HCT116 (cell line): ENCODE data around the gene COL16A1.

Experiments
- CEBPB ChIP-seq: IDR thresholded peaks from 2 replicates; pipeline ENCODE4 v1.6.1; 2012; ENCODE audit warnings: low read depth
- CTCF ChIP-seq, 3 experiments: fragments of 200-600 bp in 1 of 3; sonication (generic) in 1 of 3; IDR thresholded peaks in 2 of 3; conservative IDR thresholded peaks in 1 of 3; 2 replicates each; pipeline ENCODE4 v1.5.1; 2012 to 2017; ENCODE audit warnings: low read depth in 2 of 3, low read length in 2 of 3, antibody characterized with exemption in 1 of 3, borderline replicate concordance in 1 of 3, control low read depth in 1 of 3, mild to moderate bottlenecking in 1 of 3, mixed read lengths in 1 of 3, mixed run types in 1 of 3, moderate library complexity in 1 of 3; ENCODE audit not compliant: insufficient read depth in 1 of 3
- EGR1 ChIP-seq: IDR thresholded peaks from 2 replicates; pipeline ENCODE4 v1.6.1; 2012; ENCODE audit warnings: low read depth
- ELF1 ChIP-seq: IDR thresholded peaks from 2 replicates; pipeline ENCODE4 v1.6.1; 2012; ENCODE audit warnings: low read depth, borderline replicate concordance
- EZH2 ChIP-seq: fragments of 200-600 bp; sonication (generic); IDR thresholded peaks from 2 replicates; pipeline ENCODE4 v1.6.1; 2017; ENCODE audit warnings: antibody characterized with exemption, mixed run types
- EZH2phosphoT487 ChIP-seq: fragments of 200-600 bp; IDR thresholded peaks from 2 replicates; pipeline ENCODE4 v1.6.1; 2018; ENCODE audit warnings: antibody characterized with exemption, borderline replicate concordance
- POLR2A ChIP-seq: IDR thresholded peaks from 2 replicates; pipeline ENCODE4 v1.7.0; 2011; ENCODE audit warnings: borderline replicate concordance; ENCODE audit not compliant: insufficient read depth, insufficient read length; ENCODE audit errors: extremely low read depth
- POLR2AphosphoS5 ChIP-seq: IDR thresholded peaks from 2 replicates; pipeline ENCODE4 v1.6.1; 2011; ENCODE audit warnings: mild to moderate bottlenecking, low read depth, low read length, moderate library complexity
- RAD21 ChIP-seq: IDR thresholded peaks from 2 replicates; pipeline ENCODE4 v1.6.1; 2012; ENCODE audit warnings: low read depth, mild to moderate bottlenecking
- ZFX ChIP-seq: fragments of 450-650 bp; IDR thresholded peaks from 2 replicates; pipeline ENCODE4 v1.6.1; 2017
- TF ChIP-seq, protein P1 (sequence below): IDR thresholded peaks from 2 replicates; pipeline ENCODE4 v1.6.1; 2012; ENCODE audit warnings: low read depth

DNA sequence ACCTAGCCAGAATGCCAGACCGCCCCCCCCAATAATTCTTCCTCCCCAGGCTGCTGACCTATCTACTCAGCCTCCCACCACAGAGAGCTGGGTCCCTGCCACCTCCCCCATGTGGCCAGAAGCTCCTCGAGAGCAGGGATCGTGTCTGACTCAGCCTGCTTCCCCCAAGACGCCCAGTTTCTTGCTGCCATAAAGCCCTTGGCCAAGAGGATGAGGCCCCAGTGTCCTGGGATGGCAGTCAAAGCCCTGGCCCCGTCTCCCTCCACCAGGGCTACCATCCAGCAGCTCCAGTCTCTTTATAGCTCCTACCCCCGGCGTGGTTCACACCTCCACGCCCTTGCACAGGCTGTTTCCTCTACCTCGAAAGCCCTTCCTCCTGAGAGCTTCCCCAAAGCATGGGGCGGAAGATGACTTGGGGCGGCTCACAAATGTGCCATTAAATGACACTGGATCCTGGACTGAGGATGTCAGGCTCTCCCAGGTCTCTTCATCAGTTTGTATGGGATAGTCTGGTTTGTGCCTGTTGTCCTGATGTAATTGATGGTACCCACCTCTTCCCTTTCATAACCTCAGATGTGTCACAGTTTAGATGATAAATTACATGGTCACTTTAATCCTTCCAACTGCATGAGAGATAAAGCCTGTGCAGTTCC is 47.2 kb upstream of the COL16A1 start:
- no peak for TF ChIP-seq POLR2A
- TF ChIP-seq ELF1 = no peak
- TF ChIP-seq CTCF (IDR thresholded peaks at IDR 0.05 in 2 of 3, conservative IDR thresholded peaks at IDR 0.05 in 1 of 3; ENCODE audit: borderline replicate concordance in 1 of 3, insufficient read depth in 1 of 3, low read depth in 2 of 3, low read length in 2 of 3) = no peak
- TF ChIP-seq POLR2AphosphoS5 = no peak
- TF ChIP-seq EZH2 = no peak
- TF ChIP-seq EGR1 = no peak
- TF ChIP-seq EZH2phosphoT487 = no peak
- TF ChIP-seq RAD21 = no peak
- TF ChIP-seq, protein P1, sequence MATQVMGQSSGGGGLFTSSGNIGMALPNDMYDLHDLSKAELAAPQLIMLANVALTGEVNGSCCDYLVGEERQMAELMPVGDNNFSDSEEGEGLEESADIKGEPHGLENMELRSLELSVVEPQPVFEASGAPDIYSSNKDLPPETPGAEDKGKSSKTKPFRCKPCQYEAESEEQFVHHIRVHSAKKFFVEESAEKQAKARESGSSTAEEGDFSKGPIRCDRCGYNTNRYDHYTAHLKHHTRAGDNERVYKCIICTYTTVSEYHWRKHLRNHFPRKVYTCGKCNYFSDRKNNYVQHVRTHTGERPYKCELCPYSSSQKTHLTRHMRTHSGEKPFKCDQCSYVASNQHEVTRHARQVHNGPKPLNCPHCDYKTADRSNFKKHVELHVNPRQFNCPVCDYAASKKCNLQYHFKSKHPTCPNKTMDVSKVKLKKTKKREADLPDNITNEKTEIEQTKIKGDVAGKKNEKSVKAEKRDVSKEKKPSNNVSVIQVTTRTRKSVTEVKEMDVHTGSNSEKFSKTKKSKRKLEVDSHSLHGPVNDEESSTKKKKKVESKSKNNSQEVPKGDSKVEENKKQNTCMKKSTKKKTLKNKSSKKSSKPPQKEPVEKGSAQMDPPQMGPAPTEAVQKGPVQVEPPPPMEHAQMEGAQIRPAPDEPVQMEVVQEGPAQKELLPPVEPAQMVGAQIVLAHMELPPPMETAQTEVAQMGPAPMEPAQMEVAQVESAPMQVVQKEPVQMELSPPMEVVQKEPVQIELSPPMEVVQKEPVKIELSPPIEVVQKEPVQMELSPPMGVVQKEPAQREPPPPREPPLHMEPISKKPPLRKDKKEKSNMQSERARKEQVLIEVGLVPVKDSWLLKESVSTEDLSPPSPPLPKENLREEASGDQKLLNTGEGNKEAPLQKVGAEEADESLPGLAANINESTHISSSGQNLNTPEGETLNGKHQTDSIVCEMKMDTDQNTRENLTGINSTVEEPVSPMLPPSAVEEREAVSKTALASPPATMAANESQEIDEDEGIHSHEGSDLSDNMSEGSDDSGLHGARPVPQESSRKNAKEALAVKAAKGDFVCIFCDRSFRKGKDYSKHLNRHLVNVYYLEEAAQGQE = no peak
- no peak for TF ChIP-seq CEBPB
- no peak for TF ChIP-seq ZFX
